Neural progenitor cell (in vitro differentiated cells): ENCODE results near the gene STON2.

ENCODE experiments used
- EZH2 ChIP-seq: fragments of 200-600 bp; sonication (generic); IDR thresholded peaks from 2 replicates; pipeline ENCODE4 v1.6.1; 2017; ENCODE audit warnings: antibody characterized with exemption, mild to moderate bottlenecking, moderate library complexity
- TF ChIP-seq, protein P1 (sequence below): fragments of 200-600 bp; sonication (generic); IDR thresholded peaks from 2 replicates; pipeline ENCODE4 v1.5.1; 2017; ENCODE audit warnings: antibody characterized with exemption, mild to moderate bottlenecking

DNA sequence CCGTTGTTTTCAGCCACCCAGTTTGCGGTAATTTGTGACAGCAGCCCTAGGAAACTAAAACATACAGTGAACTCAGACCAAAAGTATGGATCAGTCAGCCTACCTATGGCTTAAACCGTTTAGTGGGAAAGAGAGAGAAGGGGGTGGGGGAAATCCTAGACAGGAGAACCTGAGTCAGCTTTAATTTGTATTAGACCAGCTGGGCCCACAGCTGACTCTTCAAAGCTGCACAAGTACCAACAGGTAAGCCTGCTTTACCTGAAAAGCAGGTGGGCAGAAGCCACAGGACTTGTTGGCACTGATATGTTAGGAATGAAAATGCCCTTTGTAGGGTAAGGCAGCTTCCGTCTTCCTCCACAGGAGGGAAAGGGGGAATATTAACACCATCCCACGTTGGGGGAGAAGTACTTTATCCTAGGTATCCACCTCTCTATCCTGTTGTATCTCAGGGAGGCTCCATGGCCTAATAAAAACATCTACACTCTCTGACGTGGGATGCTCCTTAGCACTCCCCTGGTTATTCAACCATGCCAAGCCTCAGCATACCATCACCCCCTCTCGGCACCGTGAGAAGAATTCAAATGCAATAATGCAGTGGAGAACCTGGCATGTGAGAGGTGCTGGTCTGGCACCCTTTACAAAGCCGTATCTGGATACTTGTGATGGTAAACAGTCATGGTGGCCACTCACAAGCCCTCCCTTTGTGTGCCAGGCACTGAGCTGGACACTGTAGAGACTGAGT, 70.3 kb downstream of the STON2 start:
- TF ChIP-seq, protein P1, sequence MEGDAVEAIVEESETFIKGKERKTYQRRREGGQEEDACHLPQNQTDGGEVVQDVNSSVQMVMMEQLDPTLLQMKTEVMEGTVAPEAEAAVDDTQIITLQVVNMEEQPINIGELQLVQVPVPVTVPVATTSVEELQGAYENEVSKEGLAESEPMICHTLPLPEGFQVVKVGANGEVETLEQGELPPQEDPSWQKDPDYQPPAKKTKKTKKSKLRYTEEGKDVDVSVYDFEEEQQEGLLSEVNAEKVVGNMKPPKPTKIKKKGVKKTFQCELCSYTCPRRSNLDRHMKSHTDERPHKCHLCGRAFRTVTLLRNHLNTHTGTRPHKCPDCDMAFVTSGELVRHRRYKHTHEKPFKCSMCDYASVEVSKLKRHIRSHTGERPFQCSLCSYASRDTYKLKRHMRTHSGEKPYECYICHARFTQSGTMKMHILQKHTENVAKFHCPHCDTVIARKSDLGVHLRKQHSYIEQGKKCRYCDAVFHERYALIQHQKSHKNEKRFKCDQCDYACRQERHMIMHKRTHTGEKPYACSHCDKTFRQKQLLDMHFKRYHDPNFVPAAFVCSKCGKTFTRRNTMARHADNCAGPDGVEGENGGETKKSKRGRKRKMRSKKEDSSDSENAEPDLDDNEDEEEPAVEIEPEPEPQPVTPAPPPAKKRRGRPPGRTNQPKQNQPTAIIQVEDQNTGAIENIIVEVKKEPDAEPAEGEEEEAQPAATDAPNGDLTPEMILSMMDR: no peak
- no peak for TF ChIP-seq EZH2
